Measurements from ENCODE around the gene PRELID3B.

- TF ChIP-seq, protein P1, sequence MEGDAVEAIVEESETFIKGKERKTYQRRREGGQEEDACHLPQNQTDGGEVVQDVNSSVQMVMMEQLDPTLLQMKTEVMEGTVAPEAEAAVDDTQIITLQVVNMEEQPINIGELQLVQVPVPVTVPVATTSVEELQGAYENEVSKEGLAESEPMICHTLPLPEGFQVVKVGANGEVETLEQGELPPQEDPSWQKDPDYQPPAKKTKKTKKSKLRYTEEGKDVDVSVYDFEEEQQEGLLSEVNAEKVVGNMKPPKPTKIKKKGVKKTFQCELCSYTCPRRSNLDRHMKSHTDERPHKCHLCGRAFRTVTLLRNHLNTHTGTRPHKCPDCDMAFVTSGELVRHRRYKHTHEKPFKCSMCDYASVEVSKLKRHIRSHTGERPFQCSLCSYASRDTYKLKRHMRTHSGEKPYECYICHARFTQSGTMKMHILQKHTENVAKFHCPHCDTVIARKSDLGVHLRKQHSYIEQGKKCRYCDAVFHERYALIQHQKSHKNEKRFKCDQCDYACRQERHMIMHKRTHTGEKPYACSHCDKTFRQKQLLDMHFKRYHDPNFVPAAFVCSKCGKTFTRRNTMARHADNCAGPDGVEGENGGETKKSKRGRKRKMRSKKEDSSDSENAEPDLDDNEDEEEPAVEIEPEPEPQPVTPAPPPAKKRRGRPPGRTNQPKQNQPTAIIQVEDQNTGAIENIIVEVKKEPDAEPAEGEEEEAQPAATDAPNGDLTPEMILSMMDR (conservative IDR thresholded peaks at IDR 0.05), result no peak
- no peak for TF ChIP-seq EZH2 (IDR thresholded peaks at IDR 0.05; ENCODE audit: low read depth)
Measured at GRCh38 chr20:59050437-59050836, 7.9 kb upstream of the PRELID3B start.

All from PC-9 (cell line).